Activated CD8-positive, alpha-beta memory T cell treated with anti-CD3 and anti-CD28 coated beads, Interleukin-2, amount 10 ng/mL, durations not matched to agents 7 days and 5 days (primary cell): ENCODE measurements around the gene PTPRN2. TPM values are rescaled to one million over a fixed set of nuclear protein-coding genes. Genes with fewer than 3 reads are reported as not detected.

Source experiments
- ATAC-seq: fragments of 150-1000 bp; cut with Tn5 transposase; one replicate; pipeline ENCODE4 v1.10.0; 2021; ENCODE audit warnings: moderate library complexity
- CTCF ChIA-PET: fragments of 350-600 bp; sonication (Branson Sonifier 250); formaldehyde crosslinking; loops from one replicate; lab custom pipeline; 2021; ENCODE audit warnings: antibody characterized with exemption; lab: Charles Lee
- DNase-seq: peaks from one replicate; pipeline ENCODE4 v3.0.0-alpha.2; 2020
- H3K27ac Mint-ChIP-seq: one replicate; pipeline ENCODE4 v1.8.0; 2021; ENCODE audit warnings: mild to moderate bottlenecking, mixed read lengths
- H3K27me3 Mint-ChIP-seq: one replicate; pipeline ENCODE4 v1.8.0; 2021; ENCODE audit warnings: mixed read lengths
- H3K36me3 Mint-ChIP-seq: one replicate; pipeline ENCODE4 v1.8.0; 2021; ENCODE audit warnings: mild to moderate bottlenecking, mixed read lengths
- H3K4me1 Mint-ChIP-seq: one replicate; pipeline ENCODE4 v1.8.0; 2021; ENCODE audit warnings: mixed read lengths
- H3K4me3 Mint-ChIP-seq: one replicate; pipeline ENCODE4 v1.8.0; 2021; ENCODE audit warnings: mild to moderate bottlenecking, moderate library complexity, mixed read lengths
- H3K9me3 Mint-ChIP-seq: one replicate; pipeline ENCODE4 v1.8.0; 2022; ENCODE audit warnings: low read depth, mixed read lengths
- total RNA-seq, 2 experiments: library from RNA; stranded (reverse); gene quantifications; one replicate each; pipeline ENCODE4 v1.2.3, GENCODE V29; 2021

Gene PTPRN2
- total RNA-seq, 2 experiments from 2014 or later, result 3.2 to 5.7 TPM

DNA sequence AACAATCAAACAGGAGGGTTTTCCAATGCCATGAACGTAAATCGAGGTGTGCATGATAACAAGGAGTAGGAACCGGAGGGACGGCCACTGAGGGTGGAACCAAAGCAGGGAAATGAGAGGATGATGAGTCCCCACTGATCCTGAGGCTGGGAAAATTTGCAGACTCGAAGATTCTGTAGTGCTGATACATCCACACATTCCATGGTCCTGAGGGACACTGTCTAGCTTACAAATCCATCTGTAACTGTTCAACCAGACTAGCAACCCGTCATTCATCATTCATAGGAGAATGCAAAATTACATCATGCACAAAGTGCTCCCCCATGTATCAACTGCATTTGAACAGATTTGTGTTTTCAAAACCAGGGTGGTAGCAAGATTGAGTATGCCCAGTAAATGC, 189.7 kb downstream of the PTPRN2 start:
- ATAC-seq (no peak), DNase-seq (no peak)
- Mint-ChIP-seq H3K4me1 (no peaks in the 10 kb centered on the region), H3K4me3 (no peak overlapping the region), H3K27me3 (no peaks in the 10 kb centered on the region), H3K36me3 (no peaks in the 10 kb centered on the region), H3K9me3 (peaks cover 8% of the 10 kb centered on the region), H3K27ac (no peak overlapping the region)
- CTCF ChIA-PET, result interaction anchor here (1.6 kb wide), 1 partner anchor 579 kb away, joined by 3 read pairs; no protein-coding TSS in a partner anchor

DNA sequence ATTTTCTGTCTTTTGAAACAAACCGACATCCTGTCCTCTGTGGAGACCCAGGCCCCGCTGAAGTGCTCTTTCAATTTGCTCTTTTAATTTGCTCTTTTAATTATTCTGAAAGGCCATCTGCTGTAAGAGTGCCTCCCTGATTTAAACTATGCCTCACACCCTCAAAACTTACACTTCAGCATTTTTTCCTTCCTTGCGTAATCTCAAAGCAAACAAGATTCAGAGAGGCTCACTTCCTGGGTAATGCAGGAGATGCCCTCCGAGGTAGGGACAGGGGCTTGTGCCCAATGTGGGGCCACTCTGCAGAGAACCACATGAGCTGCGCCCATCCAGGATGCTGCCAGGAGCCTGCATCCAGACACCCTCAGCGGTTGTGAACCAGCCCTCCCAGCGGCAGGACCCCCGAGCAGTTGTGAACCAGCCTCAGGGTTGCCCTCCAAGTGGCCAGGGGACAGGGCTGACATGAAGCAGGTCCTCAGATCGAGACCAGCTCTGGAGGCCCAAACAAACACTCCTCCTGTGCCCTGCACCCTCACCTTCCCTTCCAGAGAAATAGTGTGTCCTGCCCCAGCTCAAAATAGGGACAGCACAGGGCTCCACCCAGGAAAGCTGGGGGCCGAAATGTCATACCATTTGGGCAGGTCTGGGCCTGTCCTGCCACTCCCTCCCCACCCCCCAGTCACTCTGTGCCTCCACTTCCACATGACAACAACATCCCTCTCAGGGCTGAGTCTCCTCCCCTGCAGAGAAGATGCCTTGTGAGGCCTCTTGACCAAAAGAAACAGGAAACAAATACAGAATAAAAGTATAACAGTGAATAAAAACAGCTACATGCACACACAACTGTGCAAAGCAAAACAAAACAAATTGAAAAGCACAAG, 190.4 kb downstream of the PTPRN2 start:
- Mint-ChIP-seq H3K36me3 (no peaks in the 10 kb centered on the region), H3K9me3 (peaks cover 8% of the 10 kb centered on the region), H3K4me1 (no peaks in the 10 kb centered on the region), H3K4me3 (no peak overlapping the region), H3K27ac (no peak overlapping the region), H3K27me3 (no peaks in the 10 kb centered on the region)
- ATAC-seq, result no peak
- DNase-seq, result no peak
- CTCF ChIA-PET, result interaction anchor here (1.6 kb wide), 1 partner anchor 580 kb away, joined by 3 read pairs; no protein-coding TSS in a partner anchor

DNA sequence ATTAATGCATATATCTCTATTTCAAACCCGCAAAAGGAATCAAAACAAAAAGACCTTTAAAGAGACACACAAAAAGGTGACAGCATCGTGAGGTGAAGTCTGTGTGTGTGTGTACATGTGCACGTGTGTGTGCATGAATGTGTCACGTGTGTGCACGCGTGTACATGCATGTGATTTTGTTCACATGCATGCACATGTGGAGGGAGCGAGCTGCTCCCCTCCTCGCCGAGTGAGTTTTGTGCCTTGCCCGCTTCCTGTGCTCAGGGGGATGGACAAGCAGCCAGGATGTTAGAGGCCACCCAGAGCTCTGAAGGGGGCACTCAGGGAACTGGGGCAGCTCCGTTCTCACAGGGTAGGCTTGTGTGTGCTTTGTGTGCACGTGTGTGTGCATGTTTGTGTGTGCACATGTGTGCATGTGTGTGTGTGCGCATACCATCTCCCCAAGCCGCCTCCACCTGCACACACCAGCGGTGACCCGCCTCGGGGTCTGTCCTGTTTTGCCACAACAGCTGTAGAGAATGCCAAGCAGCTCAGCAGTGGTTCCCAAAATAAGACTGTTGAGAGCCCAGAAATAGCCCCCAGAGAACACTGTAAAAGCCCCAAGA, 191.2 kb downstream of the PTPRN2 start:
- DNase-seq (no peak), ATAC-seq (no peak)
- Mint-ChIP-seq H3K4me1 (no peaks in the 10 kb centered on the region), H3K27ac (no peak overlapping the region), H3K9me3 (peaks cover 8% of the 10 kb centered on the region), H3K36me3 (no peaks in the 10 kb centered on the region), H3K27me3 (no peaks in the 10 kb centered on the region), H3K4me3 (no peak overlapping the region)
- CTCF ChIA-PET, result interaction anchor here (1.6 kb wide), 1 partner anchor 581 kb away, joined by 3 read pairs; no protein-coding TSS in a partner anchor

DNA sequence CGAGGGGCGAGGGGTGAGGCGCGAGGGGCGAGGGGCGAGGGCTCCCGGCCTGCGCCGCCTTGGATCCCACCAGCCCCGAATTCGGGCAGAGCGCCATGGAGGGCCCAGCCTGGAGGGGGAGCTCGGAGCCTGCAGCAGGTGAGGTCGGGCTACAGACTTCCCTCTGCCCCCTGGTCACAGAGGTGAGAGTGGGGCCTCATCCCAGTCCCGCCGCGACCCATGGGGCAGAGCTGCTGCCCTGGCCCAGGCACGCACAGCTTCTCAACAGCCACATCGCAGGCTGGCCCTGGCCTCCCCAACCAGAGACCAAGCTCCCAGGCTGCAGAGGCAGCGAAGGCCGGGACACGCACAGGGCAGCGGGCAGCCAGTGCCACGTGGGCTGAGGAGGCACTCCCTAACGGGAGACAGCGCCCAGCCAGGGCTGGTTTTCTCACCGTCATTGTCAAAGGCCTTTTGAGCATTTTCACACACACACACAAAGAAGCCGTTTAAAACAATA, 191.8 kb downstream of the PTPRN2 start:
- ATAC-seq, result no peak
- no peak overlapping the region for H3K4me3 Mint-ChIP-seq
- H3K4me1 Mint-ChIP-seq, result no peaks in the 10 kb centered on the region
- DNase-seq, result no peak
- no peaks in the 10 kb centered on the region for H3K27me3 Mint-ChIP-seq
- CTCF ChIA-PET, result no interaction called here
- H3K27ac Mint-ChIP-seq, result no peak overlapping the region
- no peaks in the 10 kb centered on the region for H3K36me3 Mint-ChIP-seq
- peaks cover 8% of the 10 kb centered on the region for H3K9me3 Mint-ChIP-seq

DNA sequence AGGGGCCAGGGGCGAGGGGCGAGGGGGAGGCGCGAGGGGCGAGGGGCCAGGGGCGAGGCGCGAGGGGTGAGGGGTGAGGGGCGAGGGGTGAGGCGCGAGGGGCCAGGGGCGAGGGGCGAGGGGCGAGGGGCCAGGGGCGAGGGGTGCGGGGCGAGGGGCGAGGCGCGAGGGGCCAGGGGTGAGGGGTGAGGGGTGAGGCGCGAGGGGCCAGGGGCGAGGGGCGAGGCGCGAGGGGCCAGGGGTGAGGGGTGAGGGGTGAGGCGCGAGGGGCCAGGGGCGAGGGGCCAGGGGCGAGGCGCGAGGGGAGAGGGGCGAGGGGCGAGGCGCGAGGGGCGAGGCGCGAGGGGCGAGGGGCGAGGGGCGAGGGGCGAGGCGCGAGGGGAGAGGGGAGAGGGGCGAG, 192.3 kb downstream of the PTPRN2 start:
- Mint-ChIP-seq H3K27me3 (no peaks in the 10 kb centered on the region), H3K4me3 (no peak overlapping the region), H3K4me1 (no peaks in the 10 kb centered on the region), H3K27ac (no peak overlapping the region), H3K36me3 (no peaks in the 10 kb centered on the region), H3K9me3 (peaks cover 8% of the 10 kb centered on the region)
- ATAC-seq (no peak), DNase-seq (no peak)
- CTCF ChIA-PET, result no interaction called here

DNA sequence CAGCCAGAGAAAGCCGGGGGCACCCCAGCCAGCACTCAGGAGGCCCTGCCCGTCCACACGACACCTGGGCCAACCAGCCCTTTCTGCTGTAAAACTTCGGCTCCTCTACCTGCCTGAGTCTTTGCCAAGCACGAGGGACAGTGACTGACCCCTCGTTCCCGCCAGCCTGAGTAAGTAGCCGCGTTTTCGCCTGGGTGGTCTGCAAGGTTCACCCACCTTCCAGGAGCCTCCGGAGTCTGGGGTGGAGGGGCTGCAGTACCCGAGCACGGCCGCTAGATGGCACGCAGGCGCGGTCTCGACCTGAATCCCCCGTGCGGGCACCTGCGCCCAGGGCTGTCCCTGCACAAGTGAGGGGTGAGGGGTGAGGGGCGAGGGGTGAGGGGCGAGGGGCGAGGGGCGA, 192.7 kb downstream of the PTPRN2 start:
- no peak for ATAC-seq
- CTCF ChIA-PET, result no interaction called here
- Mint-ChIP-seq H3K36me3 (no peaks in the 10 kb centered on the region), H3K4me1 (no peaks in the 10 kb centered on the region), H3K27me3 (no peaks in the 10 kb centered on the region), H3K4me3 (no peak overlapping the region), H3K27ac (no peak overlapping the region), H3K9me3 (peaks cover 8% of the 10 kb centered on the region)
- no peak for DNase-seq

DNA sequence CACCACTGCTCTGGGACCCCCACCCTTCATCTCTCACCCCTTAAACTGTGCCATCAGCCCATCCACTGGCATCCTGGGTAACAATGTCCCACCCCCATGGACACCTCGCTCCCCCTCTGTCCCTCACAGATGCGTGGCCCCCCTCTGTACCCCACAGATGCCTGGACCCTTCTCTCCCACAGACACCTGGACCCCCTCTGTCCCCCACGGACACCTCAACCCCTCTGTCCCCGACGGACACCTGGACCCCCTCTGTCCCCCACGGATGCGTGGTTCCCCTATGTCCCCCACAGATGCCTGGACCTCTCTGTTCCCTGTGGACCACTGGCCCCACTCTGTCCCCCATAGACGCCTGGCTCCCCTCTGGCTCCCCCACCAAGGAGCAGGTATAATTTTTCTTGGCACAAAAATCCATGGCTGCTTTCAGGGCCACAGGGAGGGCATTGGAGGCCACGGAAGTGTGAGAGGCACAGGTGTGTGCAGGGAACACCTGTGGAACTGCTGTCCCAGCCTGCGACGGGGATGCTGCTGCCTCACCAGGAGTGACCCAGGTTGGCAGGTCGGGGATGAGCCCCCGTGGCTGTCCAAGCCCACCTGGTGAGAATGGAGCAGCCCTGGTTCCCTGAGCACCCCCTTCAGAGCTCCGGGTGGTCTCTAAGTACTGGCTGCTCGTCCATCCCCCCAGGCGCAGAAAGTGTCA, 193.5 kb downstream of the PTPRN2 start:
- no peak for DNase-seq

DNA sequence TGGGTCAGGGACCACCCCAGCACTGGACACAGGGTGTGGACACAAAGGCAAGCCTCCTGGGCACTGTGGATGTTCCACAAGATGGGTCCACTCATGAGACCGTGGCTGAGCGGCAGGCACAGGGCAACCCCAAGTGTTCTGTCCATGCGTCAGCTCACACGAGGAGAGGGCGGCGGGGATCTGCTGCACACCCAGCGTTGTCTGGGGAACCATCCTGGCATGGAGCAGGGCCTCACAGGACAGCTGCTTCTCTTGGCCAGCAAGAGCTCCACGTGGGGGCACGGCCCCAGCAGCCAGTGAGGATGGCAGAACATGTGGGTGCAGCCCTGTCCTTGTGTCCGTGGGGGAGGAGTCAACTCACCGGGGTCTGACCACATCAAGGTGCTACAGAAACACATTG, 195.4 kb downstream of the PTPRN2 start:
- Mint-ChIP-seq H3K27ac (no peak overlapping the region), H3K4me1 (no peaks in the 10 kb centered on the region), H3K9me3 (peaks cover 1% of the 10 kb centered on the region), H3K27me3 (no peaks in the 10 kb centered on the region), H3K4me3 (no peak overlapping the region), H3K36me3 (no peaks in the 10 kb centered on the region)
- CTCF ChIA-PET, result no interaction called here
- ATAC-seq, result no peak
- DNase-seq, result no peak

More for the DNA sequence above, 193.5 kb downstream of the PTPRN2 start:
- Mint-ChIP-seq H3K9me3 (peaks cover 8% of the 10 kb centered on the region), H3K27ac (no peak overlapping the region), H3K27me3 (no peaks in the 10 kb centered on the region), H3K4me3 (no peak overlapping the region), H3K4me1 (no peaks in the 10 kb centered on the region), H3K36me3 (no peaks in the 10 kb centered on the region)
- CTCF ChIA-PET, result no interaction called here
- ATAC-seq, result no peak

DNA sequence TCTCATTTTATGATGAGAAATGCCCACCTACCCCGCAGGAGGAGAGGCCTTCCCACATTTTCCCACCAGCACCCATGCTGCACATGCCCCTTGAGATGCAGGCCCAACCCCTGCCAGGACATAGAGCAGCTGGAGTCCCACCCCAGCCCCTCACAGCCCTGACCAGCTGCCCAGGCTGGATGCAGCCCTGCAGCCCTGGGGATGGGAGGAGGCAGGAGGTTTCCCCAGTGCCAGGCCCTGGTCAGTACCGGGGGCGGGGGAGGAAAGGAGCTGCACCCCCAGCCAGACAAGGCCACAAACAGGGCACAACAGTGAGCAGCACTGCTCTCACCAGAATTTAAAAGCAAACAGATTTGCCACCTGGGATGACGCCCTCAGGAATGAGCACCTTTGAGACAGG, 196.1 kb downstream of the PTPRN2 start:
- no peak for ATAC-seq
- H3K27ac Mint-ChIP-seq, result no peak overlapping the region
- CTCF ChIA-PET, result no interaction called here
- H3K4me3 Mint-ChIP-seq, result no peak overlapping the region
- no peaks in the 10 kb centered on the region for H3K27me3 Mint-ChIP-seq
- no peaks in the 10 kb centered on the region for H3K4me1 Mint-ChIP-seq
- peaks cover under 1% of the 10 kb centered on the region for H3K9me3 Mint-ChIP-seq
- no peaks in the 10 kb centered on the region for H3K36me3 Mint-ChIP-seq
- no peak for DNase-seq

DNA sequence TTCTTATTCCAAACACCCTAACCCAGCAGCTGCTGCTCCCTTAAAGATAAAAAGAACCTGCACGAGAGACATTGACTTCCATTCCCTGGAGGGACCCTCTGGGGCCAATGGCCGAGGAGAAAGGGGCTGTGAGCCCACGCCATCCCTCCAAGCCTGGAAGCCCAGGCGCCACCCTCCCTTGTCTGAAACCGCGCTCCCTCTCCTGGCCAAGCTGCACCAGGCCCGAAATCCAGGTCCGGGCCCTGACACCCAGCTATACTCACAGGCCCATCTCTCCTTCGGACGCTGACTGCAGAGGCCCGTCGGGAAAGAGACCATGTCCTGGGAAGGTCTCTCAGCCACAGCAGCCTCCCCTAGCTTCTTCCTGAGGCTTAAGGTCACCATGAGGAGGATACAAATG, 196.5 kb downstream of the PTPRN2 start:
- no peak overlapping the region for H3K27ac Mint-ChIP-seq
- H3K36me3 Mint-ChIP-seq, result no peaks in the 10 kb centered on the region
- no peaks in the 10 kb centered on the region for H3K9me3 Mint-ChIP-seq
- no peak overlapping the region for H3K4me3 Mint-ChIP-seq
- H3K27me3 Mint-ChIP-seq, result no peaks in the 10 kb centered on the region
- ATAC-seq, result no peak
- no peaks in the 10 kb centered on the region for H3K4me1 Mint-ChIP-seq
- no peak for DNase-seq
- CTCF ChIA-PET, result no interaction called here

DNA sequence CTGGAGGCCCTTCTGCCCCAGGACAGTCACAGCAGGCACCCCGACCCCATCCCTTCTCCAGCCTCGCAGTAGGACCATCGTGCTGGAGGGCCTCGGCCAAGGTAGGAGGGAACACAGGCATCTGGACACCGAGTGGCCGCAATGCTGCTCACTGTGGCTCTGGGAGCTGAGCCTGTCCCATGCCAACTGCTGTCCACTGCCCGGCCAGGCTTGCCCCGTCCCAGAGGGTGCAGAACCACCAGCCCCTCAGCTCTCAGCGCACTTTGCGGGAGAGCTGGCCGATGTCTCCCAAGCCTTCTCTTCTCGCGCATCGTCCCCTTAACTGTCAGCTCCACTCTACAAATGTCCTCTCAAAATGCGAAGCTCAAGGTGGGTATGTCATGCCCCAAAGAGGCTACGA, 197.2 kb downstream of the PTPRN2 start:
- H3K9me3 Mint-ChIP-seq, result no peaks in the 10 kb centered on the region
- CTCF ChIA-PET, result no interaction called here
- H3K27ac Mint-ChIP-seq, result no peak overlapping the region
- no peaks in the 10 kb centered on the region for H3K27me3 Mint-ChIP-seq
- no peak overlapping the region for H3K4me3 Mint-ChIP-seq
- H3K36me3 Mint-ChIP-seq, result no peaks in the 10 kb centered on the region
- no peak for ATAC-seq
- H3K4me1 Mint-ChIP-seq, result no peaks in the 10 kb centered on the region
- DNase-seq, result no peak

DNA sequence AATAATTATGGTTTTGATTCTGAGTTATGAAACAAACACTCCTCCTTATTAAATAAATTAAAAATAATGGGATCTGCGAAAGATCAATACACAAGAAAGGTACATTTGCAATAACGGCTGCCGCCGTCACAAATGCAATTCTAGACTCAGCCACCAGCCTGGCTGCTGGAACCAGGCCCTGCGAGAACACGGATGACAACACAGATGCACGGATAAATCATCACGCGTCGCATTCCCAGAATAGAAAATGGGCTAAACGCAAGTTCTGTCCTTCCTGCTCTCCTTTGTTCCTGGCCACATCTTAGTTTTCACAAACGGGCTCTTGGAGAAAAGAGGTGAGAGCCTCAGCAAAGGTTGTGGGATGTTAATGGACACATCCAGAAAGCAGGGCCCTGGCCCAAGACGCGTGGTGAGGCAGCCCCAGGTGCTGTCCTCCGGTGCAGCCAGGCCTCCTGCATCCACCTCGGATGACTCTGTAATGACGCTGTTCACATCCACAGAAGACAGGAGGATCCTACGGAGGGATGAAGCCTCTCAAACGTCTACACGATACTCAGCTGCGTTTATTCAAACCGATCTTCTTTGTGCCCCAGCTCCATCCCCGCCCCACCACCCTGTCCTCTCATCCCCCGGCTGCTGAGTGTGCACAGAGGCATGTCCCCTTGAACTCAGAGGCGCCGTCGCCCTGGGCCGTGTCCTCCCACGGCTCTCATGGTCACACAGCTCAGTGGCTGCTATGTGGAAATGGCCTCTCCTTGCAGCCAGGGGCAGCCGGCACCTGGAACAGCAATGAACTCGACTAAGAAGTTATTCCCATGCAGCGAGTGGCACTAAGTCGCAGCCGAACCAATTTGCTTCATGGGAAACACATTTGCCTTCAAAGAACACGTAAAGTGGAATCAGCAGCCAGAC, 197.9 kb downstream of the PTPRN2 start:
- Mint-ChIP-seq H3K4me3 (no peak overlapping the region), H3K9me3 (no peaks in the 10 kb centered on the region), H3K4me1 (no peaks in the 10 kb centered on the region), H3K27me3 (peaks cover 2% of the 10 kb centered on the region), H3K27ac (no peak overlapping the region), H3K36me3 (no peaks in the 10 kb centered on the region)
- CTCF ChIA-PET, result no interaction called here
- no peak for DNase-seq
- ATAC-seq, result no peak

DNA sequence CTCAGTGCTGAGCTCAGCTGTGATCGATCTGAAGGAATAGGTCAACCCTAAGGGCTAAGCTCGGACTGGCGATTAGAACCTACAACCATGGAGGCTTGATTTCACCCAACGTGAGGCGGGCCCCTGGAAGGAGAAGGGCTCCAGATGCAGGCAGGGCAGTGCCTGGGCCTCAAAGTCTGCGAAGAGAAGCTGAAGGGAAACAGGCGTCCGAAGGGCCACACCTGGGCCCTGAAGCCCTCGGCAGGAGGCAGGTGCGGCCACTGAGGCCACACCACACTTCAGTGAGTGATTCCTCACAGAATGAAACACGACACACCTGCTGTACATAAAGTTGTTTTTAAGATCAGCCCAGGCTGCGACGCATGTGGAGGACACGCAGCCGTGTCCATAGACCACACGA, 198.7 kb downstream of the PTPRN2 start:
- Mint-ChIP-seq H3K27ac (no peak overlapping the region), H3K36me3 (no peaks in the 10 kb centered on the region), H3K4me3 (no peak overlapping the region), H3K9me3 (no peaks in the 10 kb centered on the region), H3K4me1 (no peaks in the 10 kb centered on the region), H3K27me3 (peaks cover 2% of the 10 kb centered on the region)
- ATAC-seq (no peak), DNase-seq (no peak)
- CTCF ChIA-PET, result no interaction called here
